Brain microvascular endothelial cell (primary cell): ENCODE data around the gene WDR82.

Experiments
- DNase-seq: peaks from one replicate; pipeline ENCODE4 v3.0.0-alpha.2; 2020
- H3K27ac ChIP-seq: fragments of 250-450 bp; sonication (Bioruptor Pico); 2 replicates; pipeline ENCODE4 v1.5.1; 2020; ENCODE audit warnings: mild to moderate bottlenecking, moderate library complexity
- H3K27me3 ChIP-seq: fragments of 250-450 bp; sonication (Bioruptor Pico); replicated peaks from 2 replicates; pipeline ENCODE4 v1.5.1; 2020; ENCODE audit warnings: mild to moderate bottlenecking
- H3K36me3 ChIP-seq: fragments of 250-450 bp; sonication (Bioruptor Pico); replicated peaks from 2 replicates; pipeline ENCODE4 v1.5.1; 2020; ENCODE audit warnings: mild to moderate bottlenecking
- H3K4me3 ChIP-seq: 2 replicates; pipeline ENCODE4 v1.5.1; 2011; ENCODE audit warnings: low read depth, mild to moderate bottlenecking, control low read depth, low read length, moderate library complexity
- in situ Hi-C: cut with HindIII; loops from 2 replicates; pipeline ENCODE4 v1.10.0; 2017; ENCODE audit warnings: low sequenced_read_pairs, low pct_ligation_motif_present
- TF ChIP-seq, protein P1 (sequence below): IDR thresholded peaks from 2 replicates; pipeline ENCODE4 v1.5.1; 2011; ENCODE audit warnings: low read depth, mild to moderate bottlenecking, moderate library complexity, low read length, control low read depth, inconsistent platforms; ENCODE audit errors: missing control alignments

WDR82 gene

GRCh38 chr3:52305926-52306325 lies 27.5 kb upstream of the WDR82 start:
- Histone ChIP-seq H3K27me3 (no peaks in the 10 kb centered on the region), H3K36me3 (no peaks in the 10 kb centered on the region), H3K27ac (no peak overlapping the region), H3K4me3 (no peak overlapping the region)
- no peak for DNase-seq
- in situ Hi-C loops, result no loop called here
- TF ChIP-seq, protein P1, sequence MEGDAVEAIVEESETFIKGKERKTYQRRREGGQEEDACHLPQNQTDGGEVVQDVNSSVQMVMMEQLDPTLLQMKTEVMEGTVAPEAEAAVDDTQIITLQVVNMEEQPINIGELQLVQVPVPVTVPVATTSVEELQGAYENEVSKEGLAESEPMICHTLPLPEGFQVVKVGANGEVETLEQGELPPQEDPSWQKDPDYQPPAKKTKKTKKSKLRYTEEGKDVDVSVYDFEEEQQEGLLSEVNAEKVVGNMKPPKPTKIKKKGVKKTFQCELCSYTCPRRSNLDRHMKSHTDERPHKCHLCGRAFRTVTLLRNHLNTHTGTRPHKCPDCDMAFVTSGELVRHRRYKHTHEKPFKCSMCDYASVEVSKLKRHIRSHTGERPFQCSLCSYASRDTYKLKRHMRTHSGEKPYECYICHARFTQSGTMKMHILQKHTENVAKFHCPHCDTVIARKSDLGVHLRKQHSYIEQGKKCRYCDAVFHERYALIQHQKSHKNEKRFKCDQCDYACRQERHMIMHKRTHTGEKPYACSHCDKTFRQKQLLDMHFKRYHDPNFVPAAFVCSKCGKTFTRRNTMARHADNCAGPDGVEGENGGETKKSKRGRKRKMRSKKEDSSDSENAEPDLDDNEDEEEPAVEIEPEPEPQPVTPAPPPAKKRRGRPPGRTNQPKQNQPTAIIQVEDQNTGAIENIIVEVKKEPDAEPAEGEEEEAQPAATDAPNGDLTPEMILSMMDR, result no peak

DNA sequence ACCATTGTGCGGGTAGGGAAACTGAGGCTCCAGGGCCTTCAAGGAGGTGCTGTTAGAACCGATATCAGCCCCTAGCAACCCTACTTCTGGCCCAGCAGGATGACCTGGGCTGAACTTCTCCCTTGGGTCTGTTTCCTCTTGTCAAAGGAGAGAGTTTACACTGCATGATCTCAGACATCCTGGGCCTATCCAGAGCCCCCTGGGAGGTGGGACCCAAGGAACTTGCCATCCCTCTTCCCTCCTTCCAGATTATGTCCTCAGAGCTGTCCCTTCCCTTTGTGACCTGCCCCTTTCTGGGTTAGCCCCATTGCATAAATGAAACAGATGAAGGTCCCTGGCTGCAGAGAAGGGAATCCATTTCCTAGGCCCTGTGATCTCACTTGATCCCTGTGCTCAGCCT lies 25.4 kb upstream of the WDR82 start:
- DNase-seq, result no peak
- Histone ChIP-seq H3K27ac (no peak overlapping the region), H3K27me3 (no peaks in the 10 kb centered on the region), H3K36me3 (no peaks in the 10 kb centered on the region), H3K4me3 (no peak overlapping the region)
- TF ChIP-seq, protein P1, result no peak
- in situ Hi-C loops, result no loop called here

- in situ Hi-C loops, result no loop called here
- TF ChIP-seq, protein P1, result no peak
- Histone ChIP-seq H3K4me3 (no peak overlapping the region), H3K27me3 (no peaks in the 10 kb centered on the region), H3K27ac (no peak overlapping the region), H3K36me3 (no peaks in the 10 kb centered on the region)
- DNase-seq, result no peak
These were observed 24.1 kb upstream of the WDR82 start for GRCh38 chr3:52302426-52303145.

DNA sequence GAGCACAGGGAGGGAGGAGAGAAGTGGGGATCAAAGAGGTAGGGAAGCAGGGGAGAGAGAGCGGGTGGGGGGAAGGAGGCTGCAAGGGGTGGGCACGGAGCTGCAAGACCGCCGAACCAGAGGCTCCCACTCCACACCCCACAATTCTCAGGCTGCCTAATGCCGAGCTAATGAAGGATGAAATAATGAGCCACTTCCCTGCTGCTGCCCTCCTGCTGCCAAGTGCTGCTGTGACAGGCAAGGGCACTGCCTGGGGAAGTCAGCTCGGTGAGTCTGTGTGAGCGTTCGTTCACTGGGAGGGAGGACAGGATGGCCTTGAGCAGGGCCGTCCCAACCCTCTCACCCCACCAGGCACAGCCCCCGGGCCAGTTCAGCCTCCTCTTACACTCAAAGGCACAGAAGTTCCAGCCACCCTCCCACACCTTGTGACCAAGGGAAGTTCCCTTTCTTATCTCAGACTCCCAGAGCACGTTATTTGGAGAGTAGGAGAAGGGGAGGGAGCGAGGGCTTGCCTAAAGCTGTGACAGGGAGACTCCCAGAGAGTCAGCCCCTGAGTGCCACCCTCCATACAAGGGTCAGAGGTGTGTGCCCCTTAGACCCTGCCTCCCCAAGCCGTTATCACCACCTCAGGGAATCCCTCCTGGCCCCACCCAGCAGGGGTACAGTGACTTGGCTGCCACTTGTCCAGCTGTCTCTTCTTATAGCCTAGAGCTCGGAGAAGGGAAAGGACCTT lies 21.6 kb upstream of the WDR82 start:
- Histone ChIP-seq H3K36me3 (no peaks in the 10 kb centered on the region), H3K27ac (peak overlapping the region; percentile 12), H3K27me3 (no peaks in the 10 kb centered on the region), H3K4me3 (no peak overlapping the region)
- TF ChIP-seq, protein P1, result peak; percentile 51
- in situ Hi-C loops, result no loop called here
- DNase-seq, result peak; percentile 39

DNA sequence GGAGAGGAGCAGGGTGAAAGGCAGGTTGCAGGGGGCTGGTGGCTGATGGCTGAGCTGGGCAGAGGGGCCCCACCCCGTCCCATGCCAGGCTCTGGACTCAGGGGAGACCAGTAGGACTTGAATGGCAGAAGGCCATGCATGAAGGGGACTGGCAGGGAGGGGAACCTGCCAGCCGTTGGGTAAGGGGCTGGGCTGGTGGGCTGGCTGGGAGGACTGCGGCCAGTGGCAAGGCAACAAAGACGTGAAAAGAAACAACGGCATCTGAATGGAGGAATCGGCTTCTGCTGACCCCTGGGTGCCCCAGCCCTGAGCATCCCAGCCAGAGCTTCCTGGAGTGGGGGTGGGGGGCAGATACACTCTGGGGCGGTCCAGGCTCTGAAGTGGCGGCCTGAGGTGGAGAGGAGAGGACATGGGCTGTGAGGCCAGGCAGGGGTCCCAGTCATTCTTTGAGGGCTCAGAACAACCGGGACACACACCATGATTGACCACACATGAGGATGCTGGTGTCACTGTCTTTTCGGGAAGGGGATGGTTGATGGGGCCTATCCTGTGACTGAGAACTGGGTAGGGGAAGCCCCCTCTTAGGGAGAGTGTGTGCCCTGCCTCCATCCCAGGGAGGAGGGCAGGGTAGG lies 20.9 kb upstream of the WDR82 start:
- in situ Hi-C loops, result no loop called here
- DNase-seq, result no peak
- H3K4me3 ChIP-seq, result no peak overlapping the region
- H3K27me3 ChIP-seq, result no peaks in the 10 kb centered on the region
- TF ChIP-seq, protein P1, result no peak
- no peaks in the 10 kb centered on the region for H3K36me3 ChIP-seq
- no peak overlapping the region for H3K27ac ChIP-seq
